RWPE1 (cell line): ENCODE measurements around the gene TSEN15.

Source experiments
- CTCF ChIA-PET: fragments of 350-600 bp; sonication (Branson Sonifier 250); formaldehyde crosslinking; extraction: SDS; loops from one replicate; lab custom pipeline; 2021; lab: Yijun Ruan, JAX
- POLR2A ChIA-PET: fragments of 400-600 bp; formaldehyde crosslinking; extraction: SDS; loops from one replicate; lab custom pipeline; 2020; ENCODE audit warnings: antibody characterized with exemption; ENCODE audit not compliant: low non-redundant PET; lab: Yijun Ruan, JAX
- DNase-seq: peaks from one replicate; pipeline ENCODE4 v3.0.0; 2012; ENCODE audit warnings: low spot score
- H3K27ac ChIP-seq: fragments of 450-650 bp; 2 replicates; pipeline ENCODE4 v1.5.1; 2017
- TF ChIP-seq, protein P1 (sequence below): fragments of 450-650 bp; conservative IDR thresholded peaks from 2 replicates; pipeline ENCODE4 v1.5.1; 2017; ENCODE audit warnings: low read depth, mild to moderate bottlenecking

TSEN15 gene

GRCh38 chr1:184033711-184034167 is 17.8 kb upstream of the TSEN15 start:
- H3K27ac ChIP-seq, result no peak overlapping the region
- DNase-seq, result no peak
- TF ChIP-seq, protein P1, sequence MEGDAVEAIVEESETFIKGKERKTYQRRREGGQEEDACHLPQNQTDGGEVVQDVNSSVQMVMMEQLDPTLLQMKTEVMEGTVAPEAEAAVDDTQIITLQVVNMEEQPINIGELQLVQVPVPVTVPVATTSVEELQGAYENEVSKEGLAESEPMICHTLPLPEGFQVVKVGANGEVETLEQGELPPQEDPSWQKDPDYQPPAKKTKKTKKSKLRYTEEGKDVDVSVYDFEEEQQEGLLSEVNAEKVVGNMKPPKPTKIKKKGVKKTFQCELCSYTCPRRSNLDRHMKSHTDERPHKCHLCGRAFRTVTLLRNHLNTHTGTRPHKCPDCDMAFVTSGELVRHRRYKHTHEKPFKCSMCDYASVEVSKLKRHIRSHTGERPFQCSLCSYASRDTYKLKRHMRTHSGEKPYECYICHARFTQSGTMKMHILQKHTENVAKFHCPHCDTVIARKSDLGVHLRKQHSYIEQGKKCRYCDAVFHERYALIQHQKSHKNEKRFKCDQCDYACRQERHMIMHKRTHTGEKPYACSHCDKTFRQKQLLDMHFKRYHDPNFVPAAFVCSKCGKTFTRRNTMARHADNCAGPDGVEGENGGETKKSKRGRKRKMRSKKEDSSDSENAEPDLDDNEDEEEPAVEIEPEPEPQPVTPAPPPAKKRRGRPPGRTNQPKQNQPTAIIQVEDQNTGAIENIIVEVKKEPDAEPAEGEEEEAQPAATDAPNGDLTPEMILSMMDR, result no peak
- ChIA-PET CTCF (interaction anchor here (0.6 kb wide), 1 partner anchor 11 kb away, joined by 6 read pairs; no protein-coding TSS in a partner anchor), POLR2A (no interaction called here)

- ChIA-PET POLR2A (no interaction called here), CTCF (no interaction called here)
- H3K27ac ChIP-seq, result no peak overlapping the region
- TF ChIP-seq, protein P1, result no peak
- no peak for DNase-seq
These were observed 16.7 kb upstream of the TSEN15 start for GRCh38 chr1:184034761-184035379.

DNA sequence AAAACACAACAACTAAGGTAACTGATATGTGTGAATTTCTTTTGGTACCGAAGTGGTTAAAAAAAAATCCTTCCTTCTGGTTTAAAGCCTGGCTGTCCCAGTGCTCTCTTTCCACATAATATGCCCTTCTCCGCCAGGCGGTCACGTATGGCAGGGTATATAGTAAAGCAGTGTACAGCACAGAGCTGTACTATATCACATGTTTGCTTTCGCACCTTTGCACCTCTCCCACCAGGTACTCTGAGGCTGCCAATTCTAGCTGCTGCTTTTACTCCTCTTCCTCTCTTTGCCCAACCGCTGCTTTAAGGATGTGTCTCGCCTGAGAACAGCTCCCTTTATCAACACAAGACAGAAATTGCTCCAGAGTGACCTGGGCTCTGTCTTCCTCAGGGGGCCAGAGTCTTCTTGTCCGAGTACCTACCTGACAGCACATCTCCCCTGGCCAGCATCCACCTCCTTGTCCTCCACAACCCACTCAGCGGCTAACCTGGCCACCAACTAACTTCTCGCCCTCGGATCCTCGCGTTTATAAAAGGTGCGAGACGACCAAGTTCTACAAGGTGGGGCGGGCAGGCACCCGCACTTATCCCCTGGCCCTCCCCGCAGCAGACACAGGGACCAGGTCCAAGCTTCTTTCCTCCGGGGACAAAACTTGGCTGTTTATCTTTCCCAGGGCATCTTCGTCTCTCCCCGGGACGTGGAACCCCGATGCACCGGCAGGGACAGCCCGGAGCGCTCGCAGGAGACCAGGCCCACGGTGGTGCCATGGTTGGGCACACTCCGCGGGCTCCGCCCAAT is 15.6 kb upstream of the TSEN15 start:
- POLR2A ChIA-PET, result no interaction called here
- no peak overlapping the region for H3K27ac ChIP-seq
- TF ChIP-seq, protein P1, result no peak
- no peak for DNase-seq
- CTCF ChIA-PET, result no interaction called here

GRCh38 chr1:184036517-184036949 is 15.0 kb upstream of the TSEN15 start:
- H3K27ac ChIP-seq, result no peak overlapping the region
- POLR2A ChIA-PET, result no interaction called here
- CTCF ChIA-PET, result no interaction called here
- no peak for DNase-seq
- TF ChIP-seq, protein P1, result no peak

DNA sequence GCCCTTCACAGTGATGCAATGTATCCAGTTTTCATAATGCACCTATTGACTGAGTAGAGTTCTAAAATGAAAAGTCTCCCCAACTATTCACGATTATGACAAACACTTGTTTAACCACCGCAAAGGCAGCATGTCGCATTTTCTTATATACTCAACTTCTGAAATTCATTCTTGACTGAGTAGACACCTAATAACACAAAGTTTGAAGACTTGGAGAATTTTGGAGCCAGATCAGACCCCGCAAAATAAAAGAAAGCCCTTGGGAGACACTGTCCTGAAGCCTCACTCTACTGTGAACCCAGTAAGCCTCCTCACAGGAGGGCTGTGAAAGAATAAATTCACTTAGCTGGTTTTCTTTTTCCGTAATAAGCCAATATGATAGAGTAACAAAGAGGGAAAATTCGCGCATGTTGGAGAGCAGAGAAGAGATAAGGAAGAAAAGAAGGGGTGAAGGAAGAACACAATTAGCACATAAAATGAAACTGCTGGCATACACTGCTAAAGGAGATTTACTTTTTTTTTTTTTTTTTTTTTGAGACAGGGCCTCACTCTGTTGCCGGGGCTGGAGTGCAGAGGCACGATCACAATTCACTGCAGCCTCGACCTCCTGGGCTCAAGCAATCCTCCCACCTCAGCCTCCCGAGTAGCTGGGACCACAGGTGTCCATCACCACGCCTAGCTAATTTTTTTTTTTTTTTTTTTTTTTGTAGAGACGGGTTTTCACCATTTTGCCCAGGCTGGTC is 13.5 kb upstream of the TSEN15 start:
- ChIA-PET CTCF (no interaction called here), POLR2A (no interaction called here)

More for the DNA sequence above, 13.5 kb upstream of the TSEN15 start:
- TF ChIP-seq, protein P1, result no peak
- no peak for DNase-seq
- no peak overlapping the region for H3K27ac ChIP-seq
